GM15510 (cell line): ENCODE measurements around the gene PUM2.

ENCODE experiments used
- POLR2A ChIP-seq: IDR thresholded peaks from 3 replicates; pipeline ENCODE4 v1.6.1; 2011; ENCODE audit warnings: borderline replicate concordance; ENCODE audit not compliant: insufficient read length; ENCODE audit errors: extremely low read depth

The PUM2 gene

GRCh38 chr2:20317197-20317596 is 33.4 kb downstream of the PUM2 start:
- no peak for TF ChIP-seq POLR2A

- no peak for TF ChIP-seq POLR2A
Measured at GRCh38 chr2:20314562-20315501, 35.8 kb downstream of the PUM2 start.

DNA sequence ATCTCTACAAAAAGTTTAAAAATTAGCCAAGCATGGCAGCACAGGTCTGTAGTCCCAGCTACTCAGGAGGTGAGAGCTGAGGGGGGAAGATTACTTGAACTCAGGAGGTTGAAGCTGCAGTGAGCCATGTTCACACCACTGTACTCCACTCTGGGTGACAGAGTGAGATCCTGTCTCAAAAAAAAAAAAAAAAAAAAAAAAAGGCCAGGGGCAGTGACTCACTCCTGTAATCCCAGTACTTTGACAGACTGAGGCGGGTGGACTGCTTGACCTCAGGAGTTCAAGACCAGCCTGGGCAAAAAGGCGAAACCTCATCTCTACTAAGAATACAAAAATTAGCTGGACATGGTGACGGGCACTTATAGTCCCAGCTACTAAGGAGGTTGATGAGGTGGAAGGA is 37.0 kb downstream of the PUM2 start:
- TF ChIP-seq POLR2A = no peak

DNA sequence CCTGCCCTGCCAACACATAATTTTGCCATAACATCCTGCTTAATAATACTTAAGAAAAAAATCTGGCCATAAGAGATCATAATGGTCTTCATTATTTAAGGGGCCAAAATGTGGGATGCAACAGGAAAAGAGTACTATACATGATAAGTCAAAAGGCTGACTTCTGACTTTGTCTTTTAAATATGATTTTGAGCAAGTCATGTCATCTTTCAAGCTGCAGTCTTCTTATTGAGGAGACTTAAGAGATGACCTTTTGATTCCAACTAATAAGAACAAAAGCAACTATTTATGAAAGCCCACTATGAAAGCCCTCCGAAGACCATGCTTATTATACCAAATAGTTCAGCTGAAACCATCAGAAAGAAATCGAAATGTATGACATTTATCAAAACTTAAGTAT is 41.6 kb downstream of the PUM2 start:
- no peak for TF ChIP-seq POLR2A

GRCh38 chr2:20307311-20307710 is 43.3 kb downstream of the PUM2 start:
- TF ChIP-seq POLR2A = no peak

- no peak for TF ChIP-seq POLR2A
Measured at GRCh38 chr2:20304411-20304810, 46.2 kb downstream of the PUM2 start.

GRCh38 chr2:20303966-20304365 is 46.7 kb downstream of the PUM2 start:
- no peak for TF ChIP-seq POLR2A

GRCh38 chr2:20302019-20302418 is 48.6 kb downstream of the PUM2 start:
- TF ChIP-seq POLR2A = no peak

GRCh38 chr2:20300656-20301055 is 50.0 kb downstream of the PUM2 start:
- no peak for TF ChIP-seq POLR2A

GRCh38 chr2:20299113-20299512 is 51.5 kb downstream of the PUM2 start:
- no peak for TF ChIP-seq POLR2A

GRCh38 chr2:20294231-20294630 is 56.4 kb downstream of the PUM2 start:
- TF ChIP-seq POLR2A = no peak

GRCh38 chr2:20292984-20293383 is 57.7 kb downstream of the PUM2 start:
- TF ChIP-seq POLR2A = no peak

DNA sequence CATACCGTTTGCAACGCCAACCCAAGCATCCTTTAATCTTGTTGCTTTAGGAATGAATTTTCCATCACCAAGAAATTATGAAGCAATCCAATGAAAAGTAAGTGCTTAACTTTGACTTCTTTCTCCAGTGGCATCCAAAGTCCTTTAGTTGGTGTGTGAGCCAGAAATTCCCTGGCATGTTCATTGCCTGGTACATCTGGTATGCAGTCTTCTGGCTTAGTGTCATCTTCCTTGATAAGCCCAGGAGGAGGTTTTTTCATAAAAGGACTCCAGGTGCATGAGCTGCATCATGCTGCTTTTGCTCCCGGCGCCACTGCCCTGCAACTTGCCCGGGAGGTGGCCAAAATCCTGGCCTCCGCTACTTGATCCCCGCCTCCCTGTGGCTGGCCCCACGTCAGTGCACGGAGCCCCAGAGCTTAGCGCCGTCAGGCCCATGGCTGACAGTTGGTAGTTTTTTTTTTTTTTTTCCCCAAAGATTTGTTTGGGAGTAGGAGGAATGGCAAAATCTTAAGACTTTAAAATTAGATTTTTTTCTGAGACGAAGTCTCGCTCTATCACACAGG is 58.7 kb downstream of the PUM2 start:
- TF ChIP-seq POLR2A = no peak

DNA sequence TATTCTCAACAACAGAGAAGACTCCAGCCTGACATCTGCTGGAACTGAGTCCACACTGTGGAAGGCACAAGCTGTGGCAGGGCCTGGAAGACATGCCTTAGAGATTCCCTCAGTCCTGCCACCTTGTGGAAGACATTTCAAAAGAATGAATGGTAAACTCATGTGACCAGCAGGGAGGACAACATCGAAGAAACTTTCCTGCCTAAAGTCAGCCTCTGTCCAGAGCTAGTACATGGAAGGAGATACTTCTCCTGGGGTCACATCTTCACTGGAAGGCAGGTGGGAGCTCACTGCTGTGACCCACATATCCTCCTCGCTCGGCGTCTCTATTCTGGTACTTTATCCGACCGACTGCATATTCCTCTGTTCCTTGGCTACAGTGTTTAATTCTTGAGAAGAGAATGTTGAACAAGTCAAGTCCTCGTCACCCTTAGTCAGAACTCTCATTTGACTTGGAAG is 59.5 kb downstream of the PUM2 start:
- TF ChIP-seq POLR2A = no peak

- no peak for TF ChIP-seq POLR2A
Measured at GRCh38 chr2:20288642-20289340, 61.9 kb downstream of the PUM2 start.

- TF ChIP-seq POLR2A = no peak
Measured at GRCh38 chr2:20282916-20283592, 67.6 kb downstream of the PUM2 start.

DNA sequence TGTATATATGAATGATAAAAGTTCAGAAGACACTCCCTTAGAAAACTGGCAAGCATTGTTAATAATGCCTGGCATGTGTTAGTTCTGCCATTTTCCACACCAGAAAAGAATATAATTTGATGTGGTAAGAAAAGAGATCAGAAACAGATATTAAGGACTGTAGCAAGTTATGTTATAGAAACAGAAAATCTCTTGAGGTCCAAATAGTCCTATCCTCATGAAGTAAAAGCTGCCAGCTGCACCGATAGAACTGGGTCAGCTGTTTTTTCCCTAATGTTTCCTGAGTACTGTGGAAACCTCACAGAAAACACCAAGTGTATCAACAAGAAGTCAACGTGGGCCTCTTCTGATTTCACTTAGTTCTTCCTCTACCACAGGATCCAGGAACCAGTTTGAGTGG is 68.8 kb downstream of the PUM2 start:
- no peak for TF ChIP-seq POLR2A
